Measurements from ENCODE around the gene CPVL.

CPVL gene

DNA sequence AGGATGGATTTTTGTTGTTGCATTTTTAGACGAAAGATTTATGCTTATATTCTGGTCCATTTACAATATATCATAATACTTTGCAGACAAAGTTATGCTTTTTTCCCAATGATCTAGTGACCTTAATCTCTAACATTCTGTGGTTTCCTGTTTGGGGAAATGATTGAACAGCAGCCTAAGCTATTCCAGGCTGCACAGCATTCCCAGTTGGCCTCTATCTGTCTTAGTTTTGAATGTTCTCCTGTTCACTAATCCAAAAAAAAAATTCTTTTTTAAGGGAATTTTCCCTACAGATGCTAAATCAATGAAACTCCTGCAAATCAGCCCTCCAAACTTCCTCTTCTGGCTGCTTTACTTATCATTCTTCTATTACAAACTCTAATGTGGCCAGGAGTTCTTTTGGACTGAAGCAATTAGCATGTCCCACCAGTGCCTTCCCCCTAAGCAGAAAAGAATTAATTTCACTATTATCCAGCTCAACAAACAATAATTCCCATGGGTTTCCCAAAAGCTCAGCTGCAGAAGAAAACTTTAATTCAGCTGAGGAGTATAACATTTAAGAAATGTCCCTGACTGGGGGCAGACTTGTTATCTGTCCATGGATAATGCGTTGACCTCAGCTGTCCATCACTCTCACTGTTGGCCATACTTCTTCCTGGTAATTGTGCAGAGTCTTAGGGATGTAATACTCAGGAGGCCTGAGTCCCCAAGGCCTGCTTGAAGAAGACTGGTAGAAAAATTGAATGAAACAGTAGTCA lies 106.3 kb downstream of the CPVL start:
- H3K79me1 ChIP-seq (ENCODE audit: low read length) = no peaks in the 10 kb centered on the region
- H4K8ac ChIP-seq (ENCODE audit: low read depth, low read length) = no peak overlapping the region
- peaks cover 2 to 3% of the 10 kb centered on the region in 2 experiments for H3K4me1 ChIP-seq (ENCODE audit: control insufficient read depth in 1 of 2, insufficient read depth in 2 of 2, low read length in 2 of 2)
- H3K36me3 ChIP-seq (ENCODE audit: control insufficient read depth in 1 of 2, insufficient read depth in 2 of 2, low read length in 2 of 2) = no peaks in the 10 kb centered on the region
- no peak overlapping the region for H2BK5ac ChIP-seq (ENCODE audit: low read depth, low read length, poor library complexity)
- H2AK5ac ChIP-seq (ENCODE audit: low read length) = no peak overlapping the region
- no peaks in the 10 kb centered on the region for H3K9me3 ChIP-seq (ENCODE audit: insufficient read depth, low read depth, low read length)
- no peak for DNase-seq
- H4K91ac ChIP-seq (ENCODE audit: low read depth, low read length) = no peak overlapping the region
- no peaks in the 10 kb centered on the region for H3K79me2 ChIP-seq (ENCODE audit: control insufficient read depth, insufficient read depth, low read length, poor library complexity)
- no CpG with 5 or more reads among the region's 2 CpGs for WGBS (ENCODE audit: extremely low coverage, insufficient coverage, insufficient read length)
- no peak overlapping the region for H4K12ac ChIP-seq (ENCODE audit: low read depth, low read length)
- no peak overlapping the region for H2BK12ac ChIP-seq (ENCODE audit: low read length)
- no peak overlapping the region for H2BK120ac ChIP-seq (ENCODE audit: insufficient read depth, low read length, poor library complexity)
- no peak overlapping the region for H3K4ac ChIP-seq (ENCODE audit: low read depth, low read length)
- no peak overlapping the region for H3K23ac ChIP-seq (ENCODE audit: low read length)
- H3K9ac ChIP-seq (ENCODE audit: low read length) = no peak overlapping the region
- no peak overlapping the region for H3K4me3 ChIP-seq (ENCODE audit: low read depth, low read length)
- H3K4me2 ChIP-seq (ENCODE audit: low read length) = no peak overlapping the region
- no peak overlapping the region for H3K27ac ChIP-seq (ENCODE audit: low read depth, low read length)
- no peaks in the 10 kb centered on the region for H3K27me3 ChIP-seq (ENCODE audit: insufficient read depth, low read length)
- no peak overlapping the region for H2AFZ ChIP-seq (ENCODE audit: insufficient read depth, low read length, poor library complexity)
- H3K14ac ChIP-seq (ENCODE audit: low read length) = no peak overlapping the region
- no peak overlapping the region for H3K18ac ChIP-seq (ENCODE audit: low read length)

GRCh38 chr7:29038463-29038862 lies 107.9 kb downstream of the CPVL start:
- no peak overlapping the region for H4K12ac ChIP-seq (ENCODE audit: low read depth, low read length)
- H3K4me1 ChIP-seq (ENCODE audit: control insufficient read depth in 1 of 2, insufficient read depth in 2 of 2, low read length in 2 of 2) = peaks cover 2 to 3% of the 10 kb centered on the region in 2 experiments
- no peak overlapping the region for H3K14ac ChIP-seq (ENCODE audit: low read length)
- no peak overlapping the region for H3K4me3 ChIP-seq (ENCODE audit: low read depth, low read length)
- no peak overlapping the region for H3K23ac ChIP-seq (ENCODE audit: low read length)
- H2BK12ac ChIP-seq (ENCODE audit: low read length) = no peak overlapping the region
- no peaks in the 10 kb centered on the region for H3K9me3 ChIP-seq (ENCODE audit: insufficient read depth, low read depth, low read length)
- no peak overlapping the region for H2AFZ ChIP-seq (ENCODE audit: insufficient read depth, low read length, poor library complexity)
- H3K79me2 ChIP-seq (ENCODE audit: control insufficient read depth, insufficient read depth, low read length, poor library complexity) = no peaks in the 10 kb centered on the region
- H4K8ac ChIP-seq (ENCODE audit: low read depth, low read length) = no peak overlapping the region
- no peak overlapping the region for H2BK5ac ChIP-seq (ENCODE audit: low read depth, low read length, poor library complexity)
- no peaks in the 10 kb centered on the region for H3K79me1 ChIP-seq (ENCODE audit: low read length)
- no peaks in the 10 kb centered on the region for H3K36me3 ChIP-seq (ENCODE audit: control insufficient read depth in 1 of 2, insufficient read depth in 2 of 2, low read length in 2 of 2)
- no peak overlapping the region for H4K91ac ChIP-seq (ENCODE audit: low read depth, low read length)
- no peak overlapping the region for H3K18ac ChIP-seq (ENCODE audit: low read length)
- no peak overlapping the region for H2AK5ac ChIP-seq (ENCODE audit: low read length)
- no CpG with 5 or more reads among the region's 2 CpGs for WGBS (ENCODE audit: extremely low coverage, insufficient coverage, insufficient read length)
- peak; percentile 68 to 70 for DNase-seq
- no peak overlapping the region for H3K4me2 ChIP-seq (ENCODE audit: low read length)
- no peak overlapping the region for H2BK120ac ChIP-seq (ENCODE audit: insufficient read depth, low read length, poor library complexity)
- H3K27me3 ChIP-seq (ENCODE audit: insufficient read depth, low read length) = no peaks in the 10 kb centered on the region
- no peak overlapping the region for H3K4ac ChIP-seq (ENCODE audit: low read depth, low read length)
- no peak overlapping the region for H3K9ac ChIP-seq (ENCODE audit: low read length)
- H3K27ac ChIP-seq (ENCODE audit: low read depth, low read length) = no peak overlapping the region

DNA sequence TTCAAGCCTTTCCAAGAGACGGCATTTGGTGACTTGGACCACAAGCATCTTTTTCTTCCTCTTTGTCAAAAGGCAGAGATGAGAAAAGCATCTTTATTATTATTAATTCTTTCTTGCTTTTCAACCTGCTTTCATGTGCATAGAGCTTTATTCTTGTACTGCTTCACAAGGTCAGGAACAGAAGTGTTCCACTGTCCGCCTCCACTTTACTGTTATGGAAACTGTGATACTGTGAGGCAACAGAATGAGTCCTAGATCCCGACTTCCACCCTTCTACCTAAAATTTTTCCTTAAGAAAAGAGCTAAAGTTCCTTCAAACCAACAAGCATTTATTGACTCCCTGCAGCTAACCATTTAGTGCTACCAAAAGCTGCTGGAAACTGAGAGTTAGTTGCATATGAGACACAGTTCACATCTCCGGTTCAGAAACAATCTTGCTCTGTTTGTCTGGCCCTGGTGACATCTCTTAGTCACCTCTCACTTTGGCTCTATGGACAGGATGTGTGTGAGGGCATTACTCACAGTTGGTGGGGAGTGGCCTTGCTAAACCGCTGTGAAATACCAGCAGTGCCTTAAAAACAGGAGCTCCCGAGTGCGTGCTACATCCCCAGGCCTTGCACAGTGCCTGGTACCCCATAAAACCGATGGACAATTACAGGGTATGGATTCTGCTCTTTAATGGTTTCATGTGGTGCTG lies 111.1 kb downstream of the CPVL start:
- no peak overlapping the region for H2BK120ac ChIP-seq (ENCODE audit: insufficient read depth, low read length, poor library complexity)
- H2BK12ac ChIP-seq (ENCODE audit: low read length) = no peak overlapping the region
- no peak overlapping the region for H4K12ac ChIP-seq (ENCODE audit: low read depth, low read length)
- peak; percentile 49 to 51 for DNase-seq
- H3K18ac ChIP-seq (ENCODE audit: low read length) = no peak overlapping the region
- no peak overlapping the region for H3K14ac ChIP-seq (ENCODE audit: low read length)
- no peak overlapping the region for H3K4me3 ChIP-seq (ENCODE audit: low read depth, low read length)
- H3K4me1 ChIP-seq (ENCODE audit: control insufficient read depth in 1 of 2, insufficient read depth in 2 of 2, low read length in 2 of 2) = peaks cover 2 to 3% of the 10 kb centered on the region in 2 experiments
- no peak overlapping the region for H2AFZ ChIP-seq (ENCODE audit: insufficient read depth, low read length, poor library complexity)
- no peak overlapping the region for H3K23ac ChIP-seq (ENCODE audit: low read length)
- no peak overlapping the region for H3K27ac ChIP-seq (ENCODE audit: low read depth, low read length)
- no peak overlapping the region for H2BK5ac ChIP-seq (ENCODE audit: low read depth, low read length, poor library complexity)
- no peaks in the 10 kb centered on the region for H3K27me3 ChIP-seq (ENCODE audit: insufficient read depth, low read length)
- H3K9ac ChIP-seq (ENCODE audit: low read length) = no peak overlapping the region
- H4K8ac ChIP-seq (ENCODE audit: low read depth, low read length) = no peak overlapping the region
- H3K79me1 ChIP-seq (ENCODE audit: low read length) = no peaks in the 10 kb centered on the region
- no peak overlapping the region for H3K4me2 ChIP-seq (ENCODE audit: low read length)
- no peak overlapping the region for H3K4ac ChIP-seq (ENCODE audit: low read depth, low read length)
- H3K79me2 ChIP-seq (ENCODE audit: control insufficient read depth, insufficient read depth, low read length, poor library complexity) = no peaks in the 10 kb centered on the region
- WGBS (ENCODE audit: extremely low coverage, insufficient coverage, insufficient read length) = no CpG with 5 or more reads among the region's 8 CpGs
- peaks cover 0 to 3% of the 10 kb centered on the region in 2 experiments for H3K36me3 ChIP-seq (ENCODE audit: control insufficient read depth in 1 of 2, insufficient read depth in 2 of 2, low read length in 2 of 2)
- H2AK5ac ChIP-seq (ENCODE audit: low read length) = no peak overlapping the region
- H4K91ac ChIP-seq (ENCODE audit: low read depth, low read length) = no peak overlapping the region
- H3K9me3 ChIP-seq (ENCODE audit: insufficient read depth, low read depth, low read length) = no peaks in the 10 kb centered on the region

DNA sequence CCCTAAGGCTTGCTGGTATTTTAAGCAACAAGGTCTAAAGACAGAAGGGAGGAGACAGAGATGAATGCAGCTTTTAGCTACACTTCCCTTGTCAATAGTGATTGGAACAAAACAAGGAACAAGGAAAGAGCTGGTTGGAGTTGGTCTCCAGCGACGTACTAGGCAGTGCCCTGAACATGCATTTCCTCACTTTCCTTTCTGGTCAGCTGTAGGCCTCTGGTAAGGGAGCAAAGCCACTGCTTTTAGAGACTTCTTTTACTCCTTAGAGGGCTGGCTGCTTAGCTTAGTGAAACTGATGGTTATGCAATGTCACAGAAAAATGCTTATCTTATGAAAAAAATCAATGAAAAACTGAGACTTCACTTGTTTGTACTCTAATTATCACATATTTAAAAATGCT lies 112.8 kb downstream of the CPVL start:
- no peak overlapping the region for H3K4me3 ChIP-seq (ENCODE audit: low read depth, low read length)
- WGBS (ENCODE audit: extremely low coverage, insufficient coverage, insufficient read length) = no CpG with 5 or more reads among the region's 2 CpGs
- no peak overlapping the region for H2AFZ ChIP-seq (ENCODE audit: insufficient read depth, low read length, poor library complexity)
- H3K4ac ChIP-seq (ENCODE audit: low read depth, low read length) = no peak overlapping the region
- H3K9ac ChIP-seq (ENCODE audit: low read length) = no peak overlapping the region
- no peak overlapping the region for H3K4me2 ChIP-seq (ENCODE audit: low read length)
- H3K9me3 ChIP-seq (ENCODE audit: insufficient read depth, low read depth, low read length) = no peaks in the 10 kb centered on the region
- no peaks in the 10 kb centered on the region for H3K27me3 ChIP-seq (ENCODE audit: insufficient read depth, low read length)
- no peak overlapping the region for H2BK12ac ChIP-seq (ENCODE audit: low read length)
- peaks cover 0 to 4% of the 10 kb centered on the region in 2 experiments for H3K36me3 ChIP-seq (ENCODE audit: control insufficient read depth in 1 of 2, insufficient read depth in 2 of 2, low read length in 2 of 2)
- H2BK120ac ChIP-seq (ENCODE audit: insufficient read depth, low read length, poor library complexity) = no peak overlapping the region
- H3K4me1 ChIP-seq (ENCODE audit: control insufficient read depth in 1 of 2, insufficient read depth in 2 of 2, low read length in 2 of 2) = peaks cover 2 to 3% of the 10 kb centered on the region in 2 experiments
- no peak overlapping the region for H2AK5ac ChIP-seq (ENCODE audit: low read length)
- H3K27ac ChIP-seq (ENCODE audit: low read depth, low read length) = no peak overlapping the region
- H2BK5ac ChIP-seq (ENCODE audit: low read depth, low read length, poor library complexity) = no peak overlapping the region
- no peak overlapping the region for H3K14ac ChIP-seq (ENCODE audit: low read length)
- no peak overlapping the region for H4K12ac ChIP-seq (ENCODE audit: low read depth, low read length)
- H3K79me1 ChIP-seq (ENCODE audit: low read length) = no peaks in the 10 kb centered on the region
- H4K91ac ChIP-seq (ENCODE audit: low read depth, low read length) = no peak overlapping the region
- no peak overlapping the region for H3K18ac ChIP-seq (ENCODE audit: low read length)
- no peaks in the 10 kb centered on the region for H3K79me2 ChIP-seq (ENCODE audit: control insufficient read depth, insufficient read depth, low read length, poor library complexity)
- no peak overlapping the region for H3K23ac ChIP-seq (ENCODE audit: low read length)
- no peak overlapping the region for H4K8ac ChIP-seq (ENCODE audit: low read depth, low read length)
- no peak for DNase-seq
